Activated CD8-positive, alpha-beta memory T cell treated with anti-CD3 and anti-CD28 coated beads, Interleukin-2, amount 50 U/mL, for 24 hours (primary cell): ENCODE results near the gene TRIM8.
"Not testable (repeated sequence)": the region's sequence is repeated elsewhere in the genome, so short reads cannot be mapped to it uniquely, and the experiment has no call there.

Source experiments
- DNase-seq: peaks from one replicate; pipeline ENCODE4 v3.0.0-alpha.2; 2020; ENCODE audit errors: extremely low read depth

Gene TRIM8

GRCh38 chr10:102649797-102650654 is 5.7 kb downstream of the TRIM8 start:
- no peak for DNase-seq

DNA sequence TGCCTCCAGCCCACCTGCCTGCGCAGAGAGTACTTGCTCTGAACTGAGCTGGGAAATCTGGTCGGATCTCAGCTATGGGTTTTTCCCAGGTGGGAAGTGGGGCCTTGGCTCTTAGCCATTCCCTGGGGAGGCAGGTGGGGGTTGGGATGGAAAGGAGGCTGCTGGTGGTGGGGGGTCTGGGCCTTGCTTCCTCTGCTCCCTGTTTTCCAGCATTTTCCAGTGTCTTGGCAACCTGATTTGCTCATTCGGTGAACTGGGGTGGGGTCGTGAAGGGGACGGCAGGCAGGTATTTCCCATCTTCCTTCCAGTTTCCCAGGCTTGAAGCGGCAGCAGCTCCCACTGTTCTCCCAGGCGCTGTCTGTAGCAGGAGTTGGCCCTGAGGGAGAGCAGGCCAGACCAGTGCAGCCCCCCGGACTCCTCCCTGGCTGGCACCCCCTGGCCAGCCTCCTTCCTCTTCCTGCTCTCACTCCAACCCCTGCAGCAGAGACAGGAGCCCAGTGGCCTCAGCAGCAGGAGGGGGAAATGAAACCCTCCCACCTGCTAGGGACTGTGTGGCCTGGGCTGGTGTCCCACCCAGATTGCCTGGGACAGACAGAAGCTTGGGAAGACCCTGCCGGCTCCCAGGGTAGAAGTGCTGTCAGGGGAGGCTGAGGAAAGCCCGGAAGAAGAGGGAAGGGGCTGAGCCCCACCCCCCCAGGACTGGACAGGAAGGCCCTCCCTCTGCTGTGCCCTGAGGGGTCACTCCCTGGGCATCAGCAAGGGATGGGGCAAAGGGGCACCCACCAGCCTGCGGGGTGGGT is 6.6 kb downstream of the TRIM8 start:
- DNase-seq: no peak

GRCh38 chr10:102651455-102652169 is 7.3 kb downstream of the TRIM8 start:
- DNase-seq: no peak

DNA sequence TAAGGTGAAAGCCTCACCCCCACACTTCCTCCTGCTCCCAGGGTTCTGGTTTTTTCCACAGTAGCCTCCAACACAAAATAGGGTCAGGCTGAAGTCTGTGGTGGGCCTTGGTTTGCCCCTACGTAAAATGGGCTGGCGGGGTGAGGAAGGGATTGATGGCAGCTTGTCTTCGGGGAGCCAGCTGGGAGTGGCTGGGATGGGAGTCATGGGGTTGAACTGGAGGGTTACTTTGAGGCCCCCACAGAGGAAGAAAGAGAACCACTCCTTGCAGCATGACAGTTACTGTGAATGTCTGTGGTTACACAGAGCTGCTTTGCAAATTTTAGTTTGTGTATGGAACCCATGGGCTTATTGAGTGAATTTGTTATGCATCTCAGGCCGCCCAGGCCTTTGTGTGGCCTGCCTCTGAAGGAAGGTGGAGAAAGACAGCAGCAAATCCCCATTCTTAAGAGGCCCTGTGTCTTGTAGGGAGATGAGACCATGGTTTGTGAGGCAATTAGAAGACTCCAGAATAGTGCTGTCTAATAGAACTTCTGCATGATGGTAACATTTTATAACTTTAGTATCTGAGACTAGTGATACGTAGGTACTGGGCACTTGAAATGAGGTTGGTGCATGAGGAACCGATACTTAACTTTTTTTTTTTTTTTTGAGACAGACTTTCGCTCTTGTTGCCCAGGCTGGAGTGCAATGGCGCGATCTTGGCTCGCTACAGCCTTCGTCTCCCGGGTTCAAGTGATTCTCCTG is 8.1 kb downstream of the TRIM8 start:
- no peak for DNase-seq

DNA sequence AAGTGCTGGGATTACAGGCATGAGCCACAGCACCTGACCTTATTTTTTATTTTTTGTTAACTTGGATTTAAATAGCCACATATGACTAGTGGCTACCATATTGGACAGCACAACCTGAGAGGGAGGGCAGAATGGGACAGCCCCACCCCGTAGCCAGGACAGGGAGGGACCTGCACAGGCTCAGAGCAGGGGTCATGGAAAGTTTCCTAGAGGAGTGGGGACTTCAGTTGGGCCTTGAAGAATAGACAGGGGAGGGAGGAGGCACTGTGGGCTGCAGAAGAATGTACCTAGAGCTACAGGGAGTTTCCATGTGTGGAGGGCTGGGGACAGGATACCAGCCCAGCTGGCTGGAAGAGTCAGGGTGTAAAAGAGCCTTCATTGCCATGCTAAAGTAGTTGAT is 8.8 kb downstream of the TRIM8 start:
- DNase-seq: no peak

DNA sequence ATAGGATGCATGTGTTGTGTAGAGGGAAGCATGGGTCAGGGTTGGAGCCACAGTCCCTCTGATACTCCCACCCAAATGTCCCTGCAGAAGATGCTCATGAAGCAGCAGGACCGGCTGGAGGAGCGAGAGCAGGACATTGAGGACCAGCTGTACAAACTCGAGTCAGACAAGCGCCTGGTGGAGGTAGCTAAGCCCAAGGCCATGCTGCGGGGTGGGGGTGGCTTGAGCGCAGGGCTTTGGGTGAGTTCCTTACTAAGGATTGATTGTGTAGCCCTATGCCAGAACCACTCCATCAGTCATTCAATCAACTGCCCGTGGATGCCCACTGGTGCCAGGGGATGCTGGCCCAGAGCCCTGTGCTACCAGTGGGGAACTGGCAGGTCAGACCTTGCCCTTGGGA is 10.3 kb downstream of the TRIM8 start:
- no peak for DNase-seq

DNA sequence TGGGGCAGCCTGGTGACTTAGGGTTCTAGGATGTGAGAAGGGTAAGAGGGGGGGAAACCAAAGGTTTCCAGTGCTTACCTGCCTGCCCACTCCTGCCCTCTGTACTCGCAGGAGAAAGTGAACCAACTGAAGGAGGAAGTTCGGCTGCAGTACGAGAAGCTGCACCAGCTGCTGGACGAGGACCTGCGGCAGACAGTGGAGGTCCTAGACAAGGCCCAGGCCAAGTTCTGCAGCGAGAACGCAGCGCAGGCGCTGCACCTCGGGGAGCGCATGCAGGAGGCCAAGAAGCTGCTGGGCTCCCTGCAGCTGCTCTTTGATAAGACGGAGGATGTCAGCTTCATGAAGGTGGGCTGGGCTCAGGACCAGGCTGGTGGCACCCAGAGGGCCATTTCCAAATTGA is 10.7 kb downstream of the TRIM8 start:
- DNase-seq: no peak

DNA sequence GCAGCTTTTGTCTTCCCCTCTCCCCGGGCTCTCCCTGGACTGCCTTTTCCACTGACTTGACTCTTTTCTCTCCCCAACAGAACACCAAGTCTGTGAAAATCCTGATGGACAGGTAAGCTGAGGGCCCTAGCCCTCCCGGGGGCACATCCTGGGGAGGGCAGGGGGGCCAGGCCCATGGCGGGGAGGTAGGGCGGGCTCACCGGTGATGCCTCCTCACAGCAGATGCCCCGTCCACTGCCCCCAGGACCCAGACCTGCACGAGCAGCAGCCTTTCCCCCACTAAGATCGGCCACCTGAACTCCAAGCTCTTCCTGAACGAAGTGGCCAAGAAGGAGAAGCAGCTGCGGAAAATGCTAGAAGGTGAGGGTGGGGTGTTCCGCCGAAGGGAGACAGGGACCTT is 11.7 kb downstream of the TRIM8 start:
- DNase-seq: no peak

GRCh38 chr10:102656791-102657371 is 12.6 kb downstream of the TRIM8 start:
- no peak for DNase-seq

DNA sequence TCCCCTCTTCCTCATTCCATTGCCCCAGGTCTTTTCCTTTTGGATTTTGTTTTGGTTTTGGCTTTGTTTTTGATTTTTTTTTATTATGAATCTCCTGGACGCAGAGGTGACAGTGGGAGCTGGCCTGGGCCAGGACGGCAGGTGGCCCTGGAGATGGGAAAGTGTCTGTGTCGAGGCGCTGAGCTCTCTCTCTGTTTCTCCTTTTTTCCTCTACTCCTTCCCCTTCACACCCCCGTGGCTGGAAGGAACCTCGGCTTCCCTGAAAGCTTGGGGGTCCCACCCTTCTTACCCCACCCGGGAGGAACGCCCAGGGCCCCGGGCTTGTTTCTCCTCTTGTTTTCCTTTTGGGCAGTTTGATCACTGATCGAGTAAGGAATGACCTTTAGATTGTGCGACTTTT is 13.2 kb downstream of the TRIM8 start:
- no peak for DNase-seq

GRCh38 chr10:102657984-102658724 is 13.9 kb downstream of the TRIM8 start:
- no peak for DNase-seq

DNA sequence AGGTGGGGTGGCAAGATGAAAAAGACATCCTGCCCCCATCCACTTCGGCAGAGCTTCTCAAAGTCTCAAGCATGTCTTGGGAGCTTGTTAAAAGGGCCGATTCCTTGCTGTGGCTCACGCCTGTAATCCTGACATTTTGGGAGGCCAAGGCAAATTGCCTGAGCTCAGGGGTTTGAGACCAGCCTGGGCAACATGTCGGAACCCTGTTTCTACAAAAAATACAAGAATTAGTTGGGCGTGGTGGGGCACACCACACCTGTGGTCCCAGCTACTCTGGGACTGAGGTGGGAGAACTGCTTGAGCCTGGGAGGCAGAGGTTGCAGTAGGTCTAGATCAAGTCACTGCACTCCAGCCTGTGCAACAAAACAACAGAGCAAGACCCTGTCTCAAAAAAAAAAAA is 14.5 kb downstream of the TRIM8 start:
- no peak for DNase-seq

DNA sequence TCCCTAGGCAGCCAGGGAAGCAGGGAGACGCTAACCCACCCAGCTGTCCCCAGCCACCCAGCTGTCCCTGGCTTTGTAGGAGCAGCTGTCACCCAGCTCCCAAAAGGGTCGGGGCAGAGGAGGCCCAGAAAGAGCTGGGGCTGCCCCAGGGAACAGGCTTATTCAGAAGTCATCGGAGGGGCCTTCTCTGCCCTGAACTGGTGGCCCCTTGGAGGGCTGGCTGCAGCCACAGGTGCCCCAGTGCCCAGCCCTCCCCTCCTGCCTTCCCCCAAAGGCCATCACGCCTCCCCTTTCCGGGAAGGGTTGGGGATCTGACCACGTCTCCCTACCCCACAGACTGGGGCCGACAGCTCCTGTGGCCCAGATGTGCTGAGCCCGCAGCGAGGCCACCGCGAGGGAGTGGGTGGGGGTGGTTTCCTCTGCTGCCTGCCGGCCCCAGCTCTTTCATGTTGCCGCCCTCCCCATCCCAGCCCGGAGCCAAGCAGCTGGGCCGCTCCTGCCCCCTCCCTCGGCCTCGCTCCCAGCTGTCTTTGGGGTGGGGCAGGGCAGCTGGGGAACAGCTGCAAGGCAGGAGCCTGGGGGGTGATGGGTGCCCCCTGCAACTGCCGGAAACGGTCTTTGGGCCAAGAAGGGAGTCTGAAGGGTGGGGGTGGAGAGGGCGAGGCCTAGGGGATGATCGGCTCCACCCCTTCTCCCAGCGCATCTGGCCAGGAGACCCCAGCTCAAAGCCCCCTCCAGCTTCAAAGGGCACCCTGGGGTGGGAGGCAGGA is 16.8 kb downstream of the TRIM8 start:
- no peak for DNase-seq

DNA sequence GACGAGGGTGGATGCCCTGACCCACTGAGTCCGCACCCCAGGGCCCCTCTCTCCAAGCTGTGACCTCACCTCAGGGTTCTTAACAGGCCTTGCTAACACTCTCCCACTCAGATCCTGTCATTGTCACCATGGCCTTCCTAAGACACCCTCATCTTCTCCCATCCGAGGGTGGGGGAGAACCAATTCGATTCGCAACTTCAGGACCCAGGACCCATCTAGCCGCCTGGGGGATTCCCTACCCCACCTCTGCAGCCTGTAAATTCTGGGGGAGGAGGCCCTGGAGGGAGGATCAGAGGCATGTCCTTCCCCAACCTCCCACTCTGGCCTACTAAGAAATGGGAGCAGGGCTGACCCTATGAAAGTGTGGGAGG is 17.4 kb downstream of the TRIM8 start:
- DNase-seq: no peak

DNA sequence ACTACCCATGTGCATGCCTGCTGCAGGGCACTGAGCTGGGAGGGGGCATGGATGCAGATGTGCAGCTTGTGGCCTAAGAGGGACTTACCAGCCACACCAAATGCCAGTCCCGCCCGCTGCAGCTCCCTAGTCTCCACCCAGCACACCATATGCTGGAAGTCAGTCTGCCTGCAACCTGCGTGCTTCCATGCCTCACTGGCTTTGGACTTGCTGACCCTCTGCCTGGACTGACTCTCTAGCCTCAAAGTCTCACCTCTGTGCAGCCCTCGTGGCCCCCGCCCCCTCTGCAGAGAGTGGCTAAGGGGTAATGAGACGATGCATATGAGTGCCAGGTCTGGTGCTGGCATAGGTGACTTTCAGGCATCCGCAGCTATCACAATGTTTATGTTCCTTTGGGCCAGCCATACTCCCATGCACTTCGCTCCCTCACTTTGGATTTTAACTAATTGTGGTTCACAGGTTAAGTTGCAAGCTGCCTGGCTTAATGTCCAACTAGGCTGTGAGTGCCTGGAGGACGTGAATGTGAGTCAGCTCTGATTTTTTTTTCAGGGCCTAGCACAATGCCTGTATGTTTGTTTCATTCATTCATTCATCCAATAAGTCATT is 21.7 kb downstream of the TRIM8 start:
- DNase-seq: no peak

DNA sequence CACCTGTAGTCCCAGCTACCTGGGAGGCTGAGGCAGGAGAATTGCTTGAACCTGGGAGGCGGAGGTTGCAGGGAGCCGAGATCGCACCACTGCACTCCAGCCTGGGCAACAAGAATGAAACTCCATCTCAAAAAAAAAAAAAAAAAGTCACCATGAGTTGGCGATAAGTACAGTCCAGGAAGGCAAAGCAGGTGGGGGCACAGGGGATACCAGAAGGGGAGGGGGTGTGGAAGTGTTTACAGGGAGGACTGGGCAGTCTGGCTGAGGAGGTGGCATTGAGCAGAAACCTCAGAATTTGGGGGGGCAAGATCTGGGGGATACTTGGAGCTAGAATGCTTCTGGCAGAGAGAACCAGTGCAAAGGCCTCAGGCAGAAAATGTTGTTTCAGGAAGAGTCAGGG is 23.1 kb downstream of the TRIM8 start:
- DNase-seq: not testable (repeated sequence)

GRCh38 chr10:102668326-102669107 is 24.2 kb downstream of the TRIM8 start:
- DNase-seq: no peak

- no peak for DNase-seq
These were observed 25.2 kb downstream of the TRIM8 start for GRCh38 chr10:102669206-102670064.
